Psoas muscle (tissue), 8 donors: ENCODE results near the gene PRR22. TPM values are rescaled to one million over a fixed set of nuclear protein-coding genes. Genes with fewer than 3 reads are reported as not detected.
"Not testable (repeated sequence)": the region's sequence is repeated elsewhere in the genome, so short reads cannot be mapped to it uniquely, and the experiment has no call there.

Experiments
- ATAC-seq, 4 donors: fragments of 200-7000 bp; cut with Tn5 transposase; one replicate each; pipeline ENCODE4 v1.9.1; 2020; ENCODE audit warnings: moderate library complexity in 3 of 4, mild to moderate bottlenecking in 2 of 4
- DNase-seq, 2 donors: peaks; one replicate each; pipeline ENCODE4 v3.0.0-alpha.2; 2020
- H3K27ac ChIP-seq: fragments of 200-600 bp; one replicate; pipeline ENCODE4 v1.8.0; 2022
- H3K27me3 ChIP-seq, 3 donors: fragments of 200-600 bp in 1 of 3; one replicate each; pipeline versions ENCODE4 v1.6.1 to v1.8.0; 2013 to 2022; ENCODE audit warnings: low read length in 2 of 3, mild to moderate bottlenecking in 2 of 3, moderate library complexity in 1 of 3; ENCODE audit not compliant: insufficient read depth in 3 of 3
- H3K36me3 ChIP-seq, 2 donors: fragments of 200-600 bp in 1 of 2; one replicate each; pipeline versions ENCODE4 v1.6.1 to v1.8.0; 2013 to 2022; ENCODE audit warnings: low read depth in 1 of 2, mild to moderate bottlenecking in 1 of 2, moderate library complexity in 1 of 2; ENCODE audit not compliant: insufficient read depth in 1 of 2
- H3K4me1 ChIP-seq: fragments of 200-600 bp; one replicate; pipeline ENCODE4 v1.8.0; 2022
- H3K4me3 ChIP-seq: fragments of 200-600 bp; one replicate; pipeline ENCODE4 v1.8.0; 2022; ENCODE audit warnings: mild to moderate bottlenecking
- H3K9me3 ChIP-seq: fragments of 200-600 bp; one replicate; pipeline ENCODE4 v1.8.0; 2022
- CTCF ChIP-seq: fragments of 200-600 bp; IDR thresholded peaks from one replicate; pipeline ENCODE4 v1.8.0; 2022; ENCODE audit warnings: antibody characterized with exemption
- WGBS, 3 donors: extraction: QIAGEN DNeasy Blood & Tissue Kit; methylation state at CpG; one replicate each; pipeline versions ENCODE4 v1.1.6 to v1.1.7; 2013; 5-methylcytosine and 5-hydroxymethylcytosine counted together
- intact Hi-C, 2 donors: fragments of 100-400 bp; cut with DNase I; formaldehyde crosslinking; loops; one replicate each; pipeline versions ENCODE4 v1.11.0 to v1.14.2; 2022
- polyA plus RNA-seq, 3 donors: library from polyadenylated mRNA; stranded (reverse); fragments of 200-250 nt; gene quantifications; one replicate each; pipeline ENCODE4 v1.2.3, GENCODE V29; 2013
- total RNA-seq, 4 donors: library from RNA; stranded (reverse); fragmentation: NEBNext Ultra II Directional in 2 of 4; extraction: Animal tissue kit (Norgen Biotek cat#: 25700) in 2 of 4; gene quantifications; one replicate each; pipeline versions ENCODE4 v1.2.1 to v1.2.4, GENCODE V29; 2021 to 2023
- donor health status: healthy with polysubstance abuse.
- donor health status: DM: no; HTN: no; CAD: no; lungs with moderate emphysema.
- donor health status: Bipolar disorder and iron deficiency.
- donor health status: healthy.
- donor health status: DM: yes; HTN: yes; CAD: no.
- donor health status: DM: no; HTN: no; CAD: no.
- donor health status: DM: no; HTN: no; CAD: no.
- donor health status: DM: yes; HTN: yes; CAD: no.

Gene PRR22
- total and polyA plus RNA-seq, 7 donors, result 0.57 to 2.7 (median 1.2) TPM

GRCh38 chr19:5749505-5749904, 35.0 kb downstream of the PRR22 start:
- no peak for TF ChIP-seq CTCF
- Histone ChIP-seq H3K27me3 (peaks cover 0 to 10% (median 10%) of the 10 kb centered on the region in 3 donors), H3K4me1 (no peaks in the 10 kb centered on the region), H3K36me3 (no peaks in the 10 kb centered on the region), H3K4me3 (no peak overlapping the region), H3K27ac (no peak overlapping the region), H3K9me3 (no peaks in the 10 kb centered on the region)
- no peak for DNase-seq
- 81 to 84% (median 83%) methylated on average over 5 of the region's 5 CpGs for WGBS, 3 donors
- ATAC-seq, result no peak
- intact Hi-C loops, result no loop called here

GRCh38 chr19:5748920-5749319, 35.6 kb downstream of the PRR22 start:
- 31 to 47% (median 37%) methylated on average over 6 of the region's 6 CpGs for WGBS, 3 donors
- ATAC-seq, DNase-seq, H3K27ac ChIP-seq, intact Hi-C loops, H3K36me3 ChIP-seq, H3K9me3 ChIP-seq, H3K4me3 ChIP-seq, H3K4me1 ChIP-seq: not testable (repeated sequence)
- peaks cover 0 to 10% (median 10%) of the 10 kb centered on the region in 3 donors for H3K27me3 ChIP-seq

GRCh38 chr19:5744999-5745398, 39.5 kb downstream of the PRR22 start:
- H3K4me1 ChIP-seq, DNase-seq, ATAC-seq, H3K9me3 ChIP-seq, H3K4me3 ChIP-seq, intact Hi-C loops, H3K36me3 ChIP-seq, H3K27me3 ChIP-seq, H3K27ac ChIP-seq: not testable (repeated sequence)
- 75 to 89% (median 89%) methylated on average over 10 of the region's 10 CpGs for WGBS, 3 donors

GRCh38 chr19:5743630-5744029, 40.9 kb downstream of the PRR22 start:
- H3K4me3 ChIP-seq, result no peak overlapping the region
- TF ChIP-seq CTCF, result no peak
- no peak overlapping the region for H3K27ac ChIP-seq
- intact Hi-C loops, result no loop called here
- H3K27me3 ChIP-seq, result peaks cover 0 to 5% (median 5%) of the 10 kb centered on the region in 3 donors
- no peaks in the 10 kb centered on the region for H3K4me1 ChIP-seq
- no peak for DNase-seq
- H3K9me3 ChIP-seq, result no peaks in the 10 kb centered on the region
- no peaks in the 10 kb centered on the region for H3K36me3 ChIP-seq
- no peak for ATAC-seq

GRCh38 chr19:5742051-5742450, 42.5 kb downstream of the PRR22 start:
- no peaks in the 10 kb centered on the region for H3K9me3 ChIP-seq
- peaks cover 0 to 4% (median 3%) of the 10 kb centered on the region in 3 donors for H3K27me3 ChIP-seq
- ATAC-seq (no peak), DNase-seq (no peak)
- H3K36me3 ChIP-seq, result no peaks in the 10 kb centered on the region
- TF ChIP-seq CTCF, result no peak
- no peak overlapping the region for H3K27ac ChIP-seq
- no peaks in the 10 kb centered on the region for H3K4me1 ChIP-seq
- WGBS, 3 donors, result 82 to 90% (median 86%) methylated on average over 19 of the region's 19 CpGs
- intact Hi-C loops, result no loop called here
- H3K4me3 ChIP-seq, result no peak overlapping the region

GRCh38 chr19:5738423-5738822, 46.1 kb downstream of the PRR22 start:
- Histone ChIP-seq H3K4me3 (no peak overlapping the region), H3K27ac (no peak overlapping the region), H3K27me3 (peaks cover 0 to 4% (median 0%) of the 10 kb centered on the region in 3 donors), H3K36me3 (no peaks in the 10 kb centered on the region), H3K4me1 (no peaks in the 10 kb centered on the region), H3K9me3 (no peaks in the 10 kb centered on the region)
- ATAC-seq, result no peak
- no peak for DNase-seq
- 75 to 82% (median 79%) methylated on average over 8 of the region's 8 CpGs for WGBS, 3 donors
- intact Hi-C loops, result no loop called here
- no peak for TF ChIP-seq CTCF

GRCh38 chr19:5733172-5733571, 51.4 kb downstream of the PRR22 start:
- H3K27ac ChIP-seq, DNase-seq, H3K4me3 ChIP-seq, ATAC-seq, H3K36me3 ChIP-seq, H3K4me1 ChIP-seq, H3K27me3 ChIP-seq, intact Hi-C loops: not testable (repeated sequence)
- H3K9me3 ChIP-seq, result peaks cover 12% of the 10 kb centered on the region
- 65 to 72% (median 70%) methylated on average over 2 of the region's 2 CpGs for WGBS, 3 donors
